GM19238 (cell line): ENCODE results near the gene CHST14.
"Not testable (repeated sequence)": the region's sequence is repeated elsewhere in the genome, so short reads cannot be mapped to it uniquely, and the experiment has no call there.

ENCODE experiments used
- DNase-seq: peaks from one replicate; pipeline ENCODE4 v3.0.0; 2011; ENCODE audit warnings: low spot score; ENCODE audit not compliant: insufficient read length

The CHST14 gene

GRCh38 chr15:40440743-40441564, 29.8 kb upstream of the CHST14 start, which contains the start of gene BAHD1:
TSS of gene BAHD1 (plus strand) at chr15:40440953. CDS start at chr15:40458465, 17,512 bp downstream.
- peak; percentile 100 for DNase-seq

- no peak for DNase-seq
Observed at GRCh38 chr15:40441565-40442531, 28.9 kb upstream of the CHST14 start.

GRCh38 chr15:40443255-40443654, 27.5 kb upstream of the CHST14 start:
- no peak for DNase-seq

- no peak for DNase-seq
Observed at GRCh38 chr15:40443846-40444245, 26.9 kb upstream of the CHST14 start.

- DNase-seq = no peak
Observed at GRCh38 chr15:40444736-40445135, 26.0 kb upstream of the CHST14 start.

GRCh38 chr15:40445421-40445922, 25.3 kb upstream of the CHST14 start:
- no peak for DNase-seq

GRCh38 chr15:40446144-40446543, 24.6 kb upstream of the CHST14 start:
- DNase-seq = no peak

GRCh38 chr15:40448354-40448753, 22.4 kb upstream of the CHST14 start:
- no peak for DNase-seq

GRCh38 chr15:40449275-40449674, 21.5 kb upstream of the CHST14 start:
- DNase-seq = no peak

GRCh38 chr15:40450047-40450446, 20.7 kb upstream of the CHST14 start:
- no peak for DNase-seq

GRCh38 chr15:40451527-40452158, 19.1 kb upstream of the CHST14 start:
- DNase-seq = no peak

GRCh38 chr15:40452296-40453090, 18.3 kb upstream of the CHST14 start:
- DNase-seq = no peak

- not testable (repeated sequence) for DNase-seq
Observed at GRCh38 chr15:40453941-40454340, 16.8 kb upstream of the CHST14 start.

- no peak for DNase-seq
Observed at GRCh38 chr15:40454904-40455391, 15.8 kb upstream of the CHST14 start.

- no peak for DNase-seq
Observed at GRCh38 chr15:40456299-40456712, 14.5 kb upstream of the CHST14 start.

- DNase-seq = no peak
Observed at GRCh38 chr15:40456738-40457137, 14.0 kb upstream of the CHST14 start.

- DNase-seq = no peak
Observed at GRCh38 chr15:40458495-40459371, 12.1 kb upstream of the CHST14 start.

- no peak for DNase-seq
Observed at GRCh38 chr15:40459391-40460015, 11.3 kb upstream of the CHST14 start.

GRCh38 chr15:40460404-40460803, 10.4 kb upstream of the CHST14 start:
- DNase-seq = no peak
